Measurements from ENCODE around the gene ATAD2B. TPM values are rescaled to one million over a fixed set of nuclear protein-coding genes. Genes with fewer than 3 reads are reported as not detected.

The ATAD2B gene
- total RNA-seq, 1 experiment from 2014 or later: 8.6 TPM

- Histone ChIP-seq H3K9me2 (replicated peaks; ENCODE audit: low read length) (no peaks in the 10 kb centered on the region), H3K9ac (ENCODE audit: low read length) (peak overlapping the region; percentile 81), H3K4me2 (ENCODE audit: low read length) (peak overlapping the region; percentile 93), H3K79me2 (ENCODE audit: low read length) (peaks cover 51% of the 10 kb centered on the region), H3K36me3 (ENCODE audit: low read depth, low read length) (no peaks in the 10 kb centered on the region), H4K20me1 (ENCODE audit: low read length) (no peaks in the 10 kb centered on the region), H3K4me1 (ENCODE audit: insufficient read depth, low read length) (peaks cover 10% of the 10 kb centered on the region; the same call in 1 of the 2 replicates), H2AFZ (ENCODE audit: low read length) (peak overlapping the region; percentile 100), H3K4me3 (ENCODE audit: low read length) (peak overlapping the region; percentile 90), H3K27me3 (ENCODE audit: low read length) (no peaks in the 10 kb centered on the region), H3K27ac (ENCODE audit: low read length) (0 out of 2 replicates have a peak overlapping the region, but pooled peaks have one; percentile 5), H3K9me3 (ENCODE audit: low read length) (no peaks in the 10 kb centered on the region), H3F3A (ENCODE audit: low read length, unreplicated experiment) (no peaks in the 10 kb centered on the region)
- TF ChIP-seq, protein P1, sequence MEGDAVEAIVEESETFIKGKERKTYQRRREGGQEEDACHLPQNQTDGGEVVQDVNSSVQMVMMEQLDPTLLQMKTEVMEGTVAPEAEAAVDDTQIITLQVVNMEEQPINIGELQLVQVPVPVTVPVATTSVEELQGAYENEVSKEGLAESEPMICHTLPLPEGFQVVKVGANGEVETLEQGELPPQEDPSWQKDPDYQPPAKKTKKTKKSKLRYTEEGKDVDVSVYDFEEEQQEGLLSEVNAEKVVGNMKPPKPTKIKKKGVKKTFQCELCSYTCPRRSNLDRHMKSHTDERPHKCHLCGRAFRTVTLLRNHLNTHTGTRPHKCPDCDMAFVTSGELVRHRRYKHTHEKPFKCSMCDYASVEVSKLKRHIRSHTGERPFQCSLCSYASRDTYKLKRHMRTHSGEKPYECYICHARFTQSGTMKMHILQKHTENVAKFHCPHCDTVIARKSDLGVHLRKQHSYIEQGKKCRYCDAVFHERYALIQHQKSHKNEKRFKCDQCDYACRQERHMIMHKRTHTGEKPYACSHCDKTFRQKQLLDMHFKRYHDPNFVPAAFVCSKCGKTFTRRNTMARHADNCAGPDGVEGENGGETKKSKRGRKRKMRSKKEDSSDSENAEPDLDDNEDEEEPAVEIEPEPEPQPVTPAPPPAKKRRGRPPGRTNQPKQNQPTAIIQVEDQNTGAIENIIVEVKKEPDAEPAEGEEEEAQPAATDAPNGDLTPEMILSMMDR (conservative IDR thresholded peaks at IDR 0.05; ENCODE audit: low read depth, low read length): no peak
- TF ChIP-seq EZH2phosphoT487 (IDR thresholded peaks at IDR 0.05; ENCODE audit: borderline replicate concordance, low read length) (no peak), EZH2 (IDR thresholded peaks at IDR 0.05; ENCODE audit: low read length, unreplicated experiment) (no peak)
- intact Hi-C loops (cut with micrococcal nuclease): loop anchor here (1.0 to 2.0 kb wide), 2 partner anchors 14 to 144 kb away; partner anchors contain the start of genes ATAD2B and TP53I3
- DNase-seq (peak; percentile 45), ATAC-seq (peak; percentile 63)
- ChIA-PET POLR2A (ENCODE audit: unreplicated experiment) (interaction anchor here (0.6 kb wide), 2 partner anchors 53 to 75 kb away, joined by 3 read pairs; no protein-coding TSS in a partner anchor), CTCF (interaction anchor here (0.7 to 1.4 kb wide), 4 partner anchors 14 to 783 kb away, joined by 3 to 6 read pairs (median 6); partner anchors contain the start of gene ATAD2B)
- TSS peak; percentile 63 for BruUV-seq (replicated peaks)
Observed at GRCh38 chr2:23940718-23941620, 14.0 kb upstream of the ATAD2B start.

DNA sequence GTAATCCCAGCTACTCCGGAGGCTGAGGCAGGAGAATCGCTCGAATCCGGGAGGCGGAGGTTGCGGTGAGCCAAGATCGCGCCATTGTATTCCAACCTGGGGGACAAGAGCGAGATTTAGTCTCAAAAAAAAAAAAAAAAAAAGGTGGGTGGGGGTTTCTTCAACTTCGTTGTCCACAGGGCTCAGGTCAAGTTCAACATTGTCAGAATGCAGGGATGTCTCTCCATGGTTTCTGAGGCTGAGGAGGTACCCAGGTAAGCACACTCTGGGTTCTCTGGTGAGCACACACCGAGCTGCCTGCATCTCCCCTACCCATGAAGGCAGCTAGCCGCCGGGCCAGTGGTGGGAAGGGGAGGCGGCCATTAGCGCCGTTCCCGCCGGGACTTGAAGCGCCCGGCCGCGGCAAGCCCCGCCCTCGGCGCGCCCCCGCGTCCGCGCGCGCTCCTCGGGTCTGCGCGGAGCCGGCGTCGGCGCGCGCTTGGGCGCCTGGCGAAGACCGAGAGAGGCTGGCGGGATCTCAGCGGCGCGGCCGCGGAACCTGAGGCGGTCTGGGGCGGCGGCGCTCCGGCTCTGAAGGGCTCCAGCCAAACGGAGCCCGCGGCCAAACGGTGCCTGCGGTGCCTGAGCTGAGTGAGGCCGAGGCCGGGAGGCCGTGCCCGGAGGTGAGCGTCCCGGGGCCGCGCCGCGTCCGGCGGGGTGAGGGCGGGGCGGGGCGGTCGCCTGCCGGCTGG lies 13.2 kb upstream of the ATAD2B start, which contains the start of gene UBXN2A:
Gene UBXN2A, plus strand, starts transcription at position 477 of the 731 bp plus-strand sequence. CDS start 17,852 bp downstream, outside the sequence.
- peak; percentile 87 for DNase-seq
- POLR2A ChIA-PET (ENCODE audit: unreplicated experiment): interaction anchor here (0.6 to 1.0 kb wide), 4 partner anchors 12 to 421 kb away, joined by 3 to 23 read pairs (median 4); no protein-coding TSS in a partner anchor

DNA sequence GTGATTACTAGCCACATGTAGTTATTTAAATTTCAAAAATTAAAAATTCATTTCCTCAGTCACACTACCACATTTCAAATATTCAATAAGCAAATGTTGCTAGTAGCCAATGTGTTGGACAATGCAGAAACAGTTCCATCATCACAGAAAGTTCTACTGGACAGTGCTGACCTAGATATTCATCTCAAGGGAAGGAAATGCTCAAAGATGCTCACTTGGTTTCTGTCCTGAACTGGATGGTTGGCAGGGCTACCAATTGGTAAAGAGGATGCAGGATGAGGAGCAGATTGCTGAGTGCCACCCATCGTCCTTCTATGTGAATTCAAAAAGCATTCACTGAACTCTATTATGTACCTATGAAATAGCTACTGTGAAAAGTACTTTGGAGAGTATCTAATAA lies 7.3 kb upstream of the ATAD2B start:
- TF ChIP-seq, protein P1 (conservative IDR thresholded peaks at IDR 0.05; ENCODE audit: low read depth, low read length): no peak
- TF ChIP-seq EZH2phosphoT487 (IDR thresholded peaks at IDR 0.05; ENCODE audit: borderline replicate concordance, low read length) (no peak), EZH2 (IDR thresholded peaks at IDR 0.05; ENCODE audit: low read length, unreplicated experiment) (no peak)
- Histone ChIP-seq H3K9ac (ENCODE audit: low read length) (no peak overlapping the region), H3K4me3 (ENCODE audit: low read length) (no peak overlapping the region), H3K27ac (ENCODE audit: low read length) (no peak overlapping the region), H3K4me1 (ENCODE audit: insufficient read depth, low read length) (no peaks in the 10 kb centered on the region), H3K36me3 (ENCODE audit: low read depth, low read length) (no peaks in the 10 kb centered on the region), H3K4me2 (ENCODE audit: low read length) (no peak overlapping the region), H3K9me3 (ENCODE audit: low read length) (no peaks in the 10 kb centered on the region), H3K9me2 (replicated peaks; ENCODE audit: low read length) (no peaks in the 10 kb centered on the region), H3K79me2 (ENCODE audit: low read length) (no peaks in the 10 kb centered on the region), H3F3A (ENCODE audit: low read length, unreplicated experiment) (no peaks in the 10 kb centered on the region), H3K27me3 (ENCODE audit: low read length) (no peaks in the 10 kb centered on the region), H2AFZ (ENCODE audit: low read length) (no peak overlapping the region), H4K20me1 (ENCODE audit: low read length) (no peaks in the 10 kb centered on the region)
- ChIA-PET POLR2A (ENCODE audit: unreplicated experiment) (no interaction called here), CTCF (interaction anchor here (0.6 kb wide), 1 partner anchor 9 kb away, joined by 4 read pairs; no protein-coding TSS in a partner anchor)
- no peak for DNase-seq
- intact Hi-C loops (cut with micrococcal nuclease): no loop called here
- BruUV-seq (replicated peaks): no TSS peak
- peak; percentile 38; the same call in 1 of the 2 replicates for ATAC-seq

More for the DNA sequence above, 13.2 kb upstream of the ATAD2B start, which contains the start of gene UBXN2A:
- no peaks in the 10 kb centered on the region for H3K27me3 ChIP-seq (ENCODE audit: low read length)
- peak within 1 kb of the TSS; percentile 90 for H3K4me3 ChIP-seq (ENCODE audit: low read length)
- H3K9ac ChIP-seq (ENCODE audit: low read length): peak within 1 kb of the TSS; percentile 81
- no peaks in the 10 kb centered on the region for H3K9me3 ChIP-seq (ENCODE audit: low read length)
- peaks cover 10% of the 10 kb centered on the region; the same call in 1 of the 2 replicates for H3K4me1 ChIP-seq (ENCODE audit: insufficient read depth, low read length)
- no peaks in the 10 kb centered on the region for H3K36me3 ChIP-seq (ENCODE audit: low read depth, low read length)
- no peaks in the 10 kb centered on the region for H3K9me2 ChIP-seq (replicated peaks; ENCODE audit: low read length)
- no TSS peak for BruUV-seq (replicated peaks)
- ATAC-seq: peak; percentile 73
- no peak for TF ChIP-seq EZH2 (IDR thresholded peaks at IDR 0.05; ENCODE audit: low read length, unreplicated experiment)
- H4K20me1 ChIP-seq (ENCODE audit: low read length): no peaks in the 10 kb centered on the region
- peak within 1 kb of the TSS; percentile 100 for H2AFZ ChIP-seq (ENCODE audit: low read length)
- CTCF ChIA-PET: interaction anchor here (0.7 to 1.0 kb wide), 4 partner anchors 13 to 784 kb away, joined by 3 to 6 read pairs (median 6); partner anchors contain the start of gene ATAD2B
- peak within 1 kb of the TSS; percentile 93 for H3K4me2 ChIP-seq (ENCODE audit: low read length)
- no peaks in the 10 kb centered on the region for H3F3A ChIP-seq (ENCODE audit: low read length, unreplicated experiment)
- intact Hi-C loops (cut with micrococcal nuclease): loop anchor here (1.0 to 2.0 kb wide), 2 partner anchors 13 to 145 kb away; partner anchors contain the start of genes ATAD2B and TP53I3
- H3K79me2 ChIP-seq (ENCODE audit: low read length): peaks cover 45% of the 10 kb centered on the region
- 0 out of 2 replicates have a peak within 1 kb of the TSS, but pooled peaks have one; percentile 5 for H3K27ac ChIP-seq (ENCODE audit: low read length)

Data from PC-3 (cell line).